GM18520 (cell line): ENCODE results near the gene PGS1.

Experiments used
- ATAC-seq: cut with Tn5 transposase; IDR thresholded peaks from one replicate; pipeline ENCODE4 v1.9.1; 2021; ENCODE audit not compliant: unreplicated experiment

Gene PGS1

DNA sequence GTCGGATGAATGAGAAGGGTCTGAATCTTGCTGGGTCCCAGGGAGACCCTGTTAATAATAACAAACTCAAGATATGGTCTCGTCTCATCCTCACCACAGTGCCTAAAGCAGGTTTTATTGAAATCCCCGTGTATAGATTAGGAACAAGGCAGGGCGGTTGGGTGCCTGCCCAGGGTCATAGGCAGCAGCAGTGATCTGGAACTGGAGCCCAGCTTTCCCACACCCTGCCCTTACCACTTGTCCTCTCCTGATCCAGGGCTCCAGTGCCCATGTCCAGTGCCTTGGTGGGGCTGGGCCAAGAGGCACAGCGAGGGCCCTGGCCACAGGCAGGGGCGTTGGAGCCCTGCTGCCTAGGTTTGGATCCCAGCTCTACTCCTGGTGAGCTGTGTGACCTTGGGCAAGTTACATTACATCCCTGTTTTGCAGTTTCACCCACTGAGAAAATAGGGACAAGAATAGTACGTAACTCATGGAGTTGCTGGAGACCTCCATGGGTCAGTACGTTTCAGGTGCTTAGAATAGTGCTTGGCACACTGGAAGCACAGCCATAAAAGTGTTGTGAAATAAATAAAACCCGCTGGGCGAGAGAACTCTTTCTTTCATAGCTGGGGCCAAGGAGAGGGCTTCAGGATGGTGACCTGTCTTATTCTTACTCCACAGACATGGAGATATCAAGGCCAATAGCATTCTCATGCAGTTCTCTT lies 32.5 kb upstream of the PGS1 start:
- ATAC-seq, result no peak

- no peak for ATAC-seq
Measured at GRCh38 chr17:78346605-78347250, 31.7 kb upstream of the PGS1 start.

DNA sequence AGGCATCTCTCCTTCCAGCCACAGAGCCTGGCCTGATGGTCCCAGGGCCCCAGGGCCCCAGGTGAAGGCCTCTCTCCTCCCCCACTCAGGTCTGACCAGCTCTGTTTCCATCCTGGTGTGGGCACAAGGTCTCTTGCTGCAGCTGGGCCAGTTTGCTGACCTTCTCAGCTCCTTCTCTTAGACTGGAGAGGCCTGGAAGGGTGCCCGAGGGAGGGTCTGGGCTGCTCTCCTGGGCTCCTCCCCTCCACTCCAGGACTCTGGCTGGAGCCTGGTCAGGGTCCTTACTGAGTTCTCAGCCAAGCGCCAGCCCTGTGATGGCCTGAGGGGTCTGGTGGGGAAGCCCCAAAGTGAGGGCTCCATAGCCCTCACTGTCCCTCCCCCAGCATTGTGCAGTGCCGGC lies 31.0 kb upstream of the PGS1 start:
- ATAC-seq, result no peak

DNA sequence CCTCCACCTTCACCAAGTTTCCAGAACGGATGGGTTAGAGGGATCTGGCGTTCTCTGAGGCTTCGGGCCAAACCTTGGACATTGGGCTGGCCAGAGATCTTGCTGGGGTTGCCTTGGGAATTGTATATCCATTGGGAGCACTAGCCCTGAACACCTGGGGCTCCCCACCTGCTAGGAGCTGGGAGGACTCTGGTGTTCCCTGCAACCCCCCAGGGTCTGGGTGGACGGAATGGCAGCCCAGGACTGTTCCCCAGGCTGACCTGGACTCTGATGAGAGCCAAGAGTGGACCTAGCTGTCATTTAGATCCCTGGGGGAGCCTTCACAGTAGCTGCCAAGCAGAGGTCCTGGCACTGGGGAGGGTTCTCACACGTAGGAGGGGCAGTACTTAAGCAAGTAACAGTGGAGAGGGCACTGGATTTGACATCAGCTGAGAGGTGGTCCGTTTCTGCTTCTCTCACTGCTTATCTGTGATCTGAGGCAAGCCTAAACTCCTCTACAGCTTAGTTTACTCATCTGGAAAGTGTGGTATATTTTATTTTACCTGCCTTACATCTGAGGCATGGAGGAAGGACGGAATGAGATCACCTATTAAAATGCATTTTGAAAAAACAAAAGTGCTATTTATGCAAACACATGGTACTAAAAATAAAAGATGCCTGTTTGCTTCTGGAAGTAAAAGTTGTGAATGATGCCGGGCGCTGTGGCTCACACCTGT lies 30.2 kb upstream of the PGS1 start:
- no peak for ATAC-seq

- ATAC-seq, result no peak
Measured at GRCh38 chr17:78349891-78350642, 28.4 kb upstream of the PGS1 start.

- ATAC-seq, result no peak
Measured at GRCh38 chr17:78351449-78352006, 26.9 kb upstream of the PGS1 start.

- no peak for ATAC-seq
Measured at GRCh38 chr17:78353834-78354233, 24.6 kb upstream of the PGS1 start.

DNA sequence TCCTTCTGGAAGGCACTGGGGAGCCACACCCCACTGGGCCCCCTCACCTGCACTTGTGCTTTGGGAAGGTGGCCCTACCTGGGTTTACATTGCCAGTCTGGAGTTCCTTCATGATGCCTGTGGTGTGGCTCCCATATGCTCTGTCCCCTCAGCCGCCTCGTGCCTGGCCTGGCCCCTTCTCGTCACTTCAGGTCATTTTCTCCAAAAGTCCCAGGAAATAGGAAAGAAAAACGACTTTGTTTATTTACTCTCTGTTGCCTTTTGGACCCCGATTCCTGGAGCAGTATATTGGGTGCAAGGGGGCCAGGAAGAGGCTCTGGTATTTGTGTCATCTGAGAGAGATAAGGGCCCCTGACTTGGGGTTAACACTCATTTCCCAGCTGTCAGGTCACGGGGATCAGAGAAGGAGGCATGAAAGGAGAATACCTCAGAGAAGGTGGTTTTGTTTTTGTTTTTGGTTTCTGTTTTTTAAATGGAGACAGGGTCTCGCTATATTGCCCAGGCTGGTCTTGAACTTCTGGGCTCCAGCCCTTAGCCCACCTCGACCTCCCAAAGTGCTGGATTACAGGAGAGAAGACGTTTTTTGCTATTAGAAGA lies 23.3 kb upstream of the PGS1 start:
- no peak for ATAC-seq

- ATAC-seq, result no peak
Measured at GRCh38 chr17:78355701-78356100, 22.7 kb upstream of the PGS1 start.

- peak; percentile 65 for ATAC-seq
Measured at GRCh38 chr17:78356101-78356713, 22.2 kb upstream of the PGS1 start.

DNA sequence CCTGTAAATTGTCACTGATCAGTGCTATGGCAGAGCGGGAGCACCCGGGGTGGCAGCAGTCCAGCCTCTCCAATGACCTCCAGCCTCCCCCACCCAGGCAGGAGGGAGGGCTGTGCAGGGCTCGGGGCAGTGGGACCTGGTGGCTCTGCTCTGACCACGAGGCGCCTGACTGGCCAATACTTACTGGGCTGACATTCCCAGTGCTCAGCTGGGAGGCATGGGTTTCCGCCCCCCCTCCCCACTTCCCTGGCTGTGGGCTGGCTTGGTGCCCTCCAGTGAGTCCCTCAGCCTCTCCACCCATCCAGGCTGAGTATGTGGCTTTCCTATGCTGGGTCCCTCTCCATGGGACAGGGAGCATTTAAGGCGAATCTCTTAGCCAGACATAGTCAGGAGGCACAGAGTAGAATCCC lies 21.3 kb upstream of the PGS1 start:
- ATAC-seq, result no peak

GRCh38 chr17:78357672-78358537 lies 20.5 kb upstream of the PGS1 start:
- ATAC-seq, result no peak

DNA sequence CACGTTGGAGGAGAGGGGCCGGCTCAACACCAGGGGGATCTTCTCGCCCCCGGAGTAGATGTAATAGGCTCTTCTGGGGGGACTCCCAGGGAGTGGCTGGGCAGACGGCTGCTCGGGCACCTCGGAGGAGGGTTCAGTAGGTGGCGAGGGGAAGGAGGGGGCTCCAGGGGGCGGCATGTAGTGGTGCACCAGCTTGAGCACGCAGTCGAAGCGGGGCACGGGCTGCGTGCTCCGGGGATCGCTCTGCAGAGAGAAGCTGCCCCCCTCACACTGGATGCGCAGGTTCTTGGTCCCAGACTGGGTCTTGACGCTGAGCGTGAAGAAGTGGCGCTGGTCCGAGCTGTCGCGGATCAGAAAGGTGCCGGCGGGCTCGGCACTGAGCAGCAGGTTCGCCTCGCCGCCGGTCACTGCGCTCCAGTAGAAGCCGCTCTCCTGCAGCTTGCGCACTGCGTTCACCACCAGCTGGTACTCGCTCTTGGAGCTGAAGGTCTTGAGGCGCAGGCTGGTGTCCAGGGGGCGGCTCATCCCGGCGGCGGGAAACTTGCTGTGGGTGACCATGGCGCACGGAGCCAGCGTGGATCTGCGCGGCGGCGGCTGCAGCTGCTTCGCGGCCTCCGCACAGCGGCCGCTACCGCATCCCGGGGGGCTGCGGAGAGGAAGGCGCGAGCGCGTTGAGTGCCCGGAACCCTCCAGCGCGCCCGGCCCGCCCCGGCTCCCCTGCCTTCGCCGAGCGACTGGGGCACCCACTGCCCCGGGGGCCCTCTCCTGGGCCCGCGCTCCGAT lies 19.7 kb upstream of the PGS1 start:
- ATAC-seq, result no peak

- ATAC-seq, result no peak
Measured at GRCh38 chr17:78359321-78359996, 19.0 kb upstream of the PGS1 start.

GRCh38 chr17:78359997-78360370 lies 18.5 kb upstream of the PGS1 start, which contains the start of gene SOCS3:
Gene SOCS3, minus strand, starts transcription at chr17:78360077. Its CDS starts 982 bp downstream, at chr17:78359095.
- peak; percentile 33 for ATAC-seq

DNA sequence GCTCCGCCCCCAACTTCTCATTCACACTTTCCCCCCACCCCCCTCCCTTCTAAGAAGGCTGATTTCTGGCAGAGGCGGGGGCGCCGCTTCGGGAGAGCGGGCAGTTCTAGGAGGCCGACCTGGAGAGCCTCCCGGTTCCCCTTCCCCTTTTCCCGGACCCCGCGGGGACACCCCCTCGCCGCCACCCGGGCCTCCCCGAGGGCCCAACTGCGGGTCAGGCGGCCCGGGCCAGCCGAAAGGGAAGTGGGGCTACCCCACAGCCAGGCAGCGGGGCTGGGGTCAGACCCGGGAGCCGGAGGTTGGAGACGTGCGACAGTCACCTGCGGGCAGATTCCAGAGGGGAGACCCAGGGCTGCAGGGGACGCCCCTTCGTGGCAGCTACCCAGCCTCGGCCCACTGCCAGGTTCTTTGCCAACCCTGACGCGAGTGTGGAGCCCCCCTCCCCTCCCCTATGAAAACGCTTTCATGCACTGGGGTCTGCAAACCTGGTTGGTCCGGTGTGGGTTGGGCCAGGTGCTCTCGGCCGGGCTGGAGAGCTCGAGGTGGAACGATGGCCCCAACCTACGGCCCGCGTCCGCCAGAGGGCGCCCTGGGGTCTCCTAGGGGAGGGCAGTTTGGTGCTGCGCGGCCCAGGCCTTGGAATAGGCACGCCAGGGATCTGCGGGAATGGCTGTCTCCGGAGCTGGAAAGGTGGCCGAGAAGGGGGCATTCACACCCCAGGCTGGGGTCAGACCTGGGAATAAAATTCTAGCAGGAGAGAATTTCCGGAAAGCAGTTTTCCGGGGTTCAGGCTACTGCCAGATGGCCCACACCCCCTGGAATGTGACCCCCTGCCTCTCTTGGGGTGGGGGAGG lies 17.9 kb upstream of the PGS1 start:
- ATAC-seq, result peak; percentile 11

DNA sequence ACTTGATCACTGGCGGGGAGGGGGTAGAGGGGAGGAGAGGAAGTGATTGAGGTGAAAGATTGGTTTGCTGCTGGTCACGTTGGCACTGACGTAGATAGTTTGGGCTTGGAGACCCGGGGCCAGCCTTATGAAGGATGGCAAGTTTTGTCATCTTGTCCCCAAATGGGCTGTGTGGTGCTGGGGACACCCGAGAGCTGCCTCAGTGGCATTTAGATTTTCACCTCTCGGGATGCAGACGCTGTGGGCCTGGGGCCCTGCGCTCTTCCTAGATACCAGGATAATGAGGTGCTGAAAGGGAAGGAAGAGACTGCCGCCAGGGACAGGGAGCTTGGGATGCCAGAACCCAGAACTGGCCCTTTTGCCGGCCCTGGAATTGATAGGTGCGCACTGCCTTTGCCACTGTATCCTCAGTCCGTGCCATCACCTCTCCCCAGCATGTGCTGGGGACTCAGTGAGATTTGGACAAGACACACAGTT lies 17.2 kb upstream of the PGS1 start:
- ATAC-seq, result no peak
